Measurements from ENCODE around the gene DEDD.

DNA sequence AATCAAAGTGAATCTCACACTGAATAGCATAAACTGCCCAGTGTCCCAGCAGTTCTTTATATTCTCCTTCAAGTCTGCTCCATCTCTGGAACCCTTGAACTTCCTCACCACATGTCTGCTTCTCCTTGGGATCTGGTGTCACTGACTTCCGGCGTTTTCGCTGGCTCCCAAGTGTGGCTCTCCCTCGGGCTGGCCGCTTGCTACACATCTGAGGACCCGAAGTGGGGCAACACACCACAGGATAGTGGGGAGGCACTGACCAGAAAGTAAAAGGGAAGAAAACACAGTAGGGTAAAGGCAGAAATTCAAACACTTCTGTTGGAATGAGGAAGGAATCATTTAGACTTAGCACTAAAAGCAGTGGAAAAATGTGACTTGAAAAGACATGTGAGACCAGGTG is 9.5 kb downstream of the DEDD start:
- TF ChIP-seq GATA2 (IDR thresholded peaks at IDR 0.05; ENCODE audit: low read depth, low read length) (no peak), GATA3 (IDR thresholded peaks at IDR 0.05; ENCODE audit: low read depth, low read length) (no peak)
